PFSK-1 (cell line): ENCODE results near the gene NAALADL2.

Experiments used
- FOXP2 ChIP-seq: optimal IDR thresholded peaks from 2 replicates; pipeline ENCODE3; 2011; ENCODE audit warnings: borderline replicate concordance, control low read depth, inconsistent platforms; ENCODE audit not compliant: insufficient read depth; ENCODE audit errors: extremely low read length, extremely low read depth
- POLR2AphosphoS5 ChIP-seq: IDR thresholded peaks from 2 replicates; pipeline ENCODE4 v1.6.1; 2012; ENCODE audit warnings: low read depth, mild to moderate bottlenecking, control low read depth, low read length, moderate library complexity
- REST ChIP-seq, 2 experiments: IDR thresholded peaks; 2 replicates each; pipeline versions ENCODE4 v1.6.1 to v1.8.0; 2011 to 2012; ENCODE audit warnings: low read depth in 2 of 2, low read length in 2 of 2, control low read depth in 1 of 2, inconsistent platforms in 1 of 2, mild to moderate bottlenecking in 1 of 2, moderate library complexity in 1 of 2; ENCODE audit not compliant: insufficient read depth in 1 of 2
- SIN3A ChIP-seq: IDR thresholded peaks from 2 replicates; pipeline ENCODE4 v1.6.1; 2012; ENCODE audit warnings: mild to moderate bottlenecking, low read length, moderate library complexity, borderline replicate concordance; ENCODE audit not compliant: insufficient read depth
- TAF1 ChIP-seq: IDR thresholded peaks from 2 replicates; pipeline ENCODE4 v1.6.1; 2012; ENCODE audit warnings: low read length, control low read depth, borderline replicate concordance; ENCODE audit not compliant: insufficient read depth

GRCh38 chr3:175535351-175535750, 676.2 kb downstream of the NAALADL2 start:
- no peak for TF ChIP-seq POLR2AphosphoS5
- no peak for TF ChIP-seq REST (IDR thresholded peaks at IDR 0.05; ENCODE audit: insufficient read depth in 1 of 2, low read depth in 2 of 2, low read length in 2 of 2)
- TF ChIP-seq FOXP2, result no peak
- no peak for TF ChIP-seq TAF1
- no peak for TF ChIP-seq SIN3A
